K562 (cell line): ENCODE data around the gene ADSS1. TPM values are rescaled to one million over a fixed set of nuclear protein-coding genes. Genes with fewer than 3 reads are reported as not detected.

Source experiments
- ATAC-seq: fragments of 200-7000 bp; cut with Tn5 transposase; 3 replicates; pipeline ENCODE4 v1.9.1; 2020; ENCODE audit warnings: moderate library complexity
- BruUV-seq: library from RNA; stranded (reverse); fragments of 400-500 nt; replicated peaks from 2 replicates; lab custom pipeline; 2021; lab: Mats Ljungman, UMichigan
- CTCF ChIA-PET: fragments of 300-600 bp; formaldehyde crosslinking; extraction: SDS; loops from one replicate; lab custom pipeline; 2021; ENCODE audit warnings: low intra/inter-chr PET ratio; lab: Yijun Ruan, JAX
- POLR2A ChIA-PET: fragments of 300-600, 350-650 bp; sonication (Branson Sonifier 250); formaldehyde crosslinking; extraction: SDS; loops from one replicate; lab custom pipeline; 2021; ENCODE audit warnings: antibody characterized with exemption, inconsistent platforms; lab: Yijun Ruan, JAX
- DNase-seq, 4 experiments: peaks; one replicate each; pipeline versions ENCODE4 v3.0.0 to v3.0.0-alpha.2; 2011 to 2018; ENCODE audit warnings: low spot score in 3 of 4, mixed read lengths in 3 of 4; ENCODE audit errors: extremely low read depth in 1 of 4
- FAIRE-seq: peaks from 2 replicates; lab custom pipeline; 2011; peaks lifted over from hg19 to GRCh38; lab: Jason Lieb, UNC
- H2AFZ ChIP-seq: 2 replicates; pipeline ENCODE4 v1.6.0; 2011; ENCODE audit warnings: low read depth, low read length, control low read depth, inconsistent platforms
- H3K27ac ChIP-seq: fragments of 200-600 bp; 3 replicates; pipeline ENCODE4 v1.8.0; 2011; ENCODE audit warnings: low read depth, mild to moderate bottlenecking, control low read depth, inconsistent platforms, low read length, moderate library complexity, mixed read lengths; ENCODE audit errors: extremely low read depth
- H3K27me3 ChIP-seq, 2 experiments: fragments of 300-600 bp in 1 of 2; 2 replicates in 1 of 2; 3 replicates in 1 of 2; pipeline versions ENCODE4 v1.6.0 to v1.8.0; 2011; ENCODE audit warnings: inconsistent platforms in 2 of 2, low read length in 2 of 2, mild to moderate bottlenecking in 1 of 2, mixed read lengths in 1 of 2, moderate library complexity in 1 of 2; ENCODE audit not compliant: control insufficient read depth in 2 of 2, insufficient read depth in 2 of 2
- H3K36me3 ChIP-seq: fragments of 300-600 bp; 3 replicates; pipeline ENCODE4 v1.8.0; 2011; ENCODE audit warnings: mild to moderate bottlenecking, low read length, inconsistent platforms; ENCODE audit not compliant: control insufficient read depth, insufficient read depth
- H3K4me1 ChIP-seq, 2 experiments: fragments of 200-600 bp in 1 of 2; replicated peaks in 1 of 2; 2 replicates in 1 of 2; 3 replicates in 1 of 2; pipeline versions ENCODE4 v1.5.1 to v1.8.0; 2011; ENCODE audit warnings: inconsistent platforms in 2 of 2, low read length in 2 of 2, mild to moderate bottlenecking in 1 of 2, mixed read lengths in 1 of 2, moderate library complexity in 1 of 2; ENCODE audit not compliant: control insufficient read depth in 2 of 2, insufficient read depth in 2 of 2
- H3K4me2 ChIP-seq: 2 replicates; pipeline ENCODE4 v1.6.1; 2011; ENCODE audit warnings: low read length, control low read depth, inconsistent platforms, mixed read lengths; ENCODE audit not compliant: insufficient read depth
- H3K4me3 ChIP-seq: fragments of 200-600 bp; sonication (generic), shearing (Covaris generic); 2 replicates; pipeline ENCODE4 v1.5.1; 2016; ENCODE audit warnings: control low read depth, inconsistent platforms
- H3K79me2 ChIP-seq: fragments of 200-600 bp; 3 replicates; pipeline ENCODE4 v1.8.0; 2011; ENCODE audit warnings: low read length, inconsistent platforms; ENCODE audit not compliant: control insufficient read depth, insufficient read depth
- H3K9ac ChIP-seq, 2 experiments: 2 replicates each; pipeline versions ENCODE4 v1.6.0 to v1.6.1; 2011; ENCODE audit warnings: low read depth in 2 of 2, low read length in 2 of 2, control low read depth in 1 of 2, inconsistent platforms in 1 of 2, mild to moderate bottlenecking in 1 of 2, mixed read lengths in 1 of 2; ENCODE audit not compliant: insufficient read depth in 1 of 2
- H3K9me1 ChIP-seq: one replicate; pipeline ENCODE4 v1.6.0; 2011; ENCODE audit warnings: inconsistent platforms, mild to moderate bottlenecking, low read length, moderate library complexity; ENCODE audit not compliant: control insufficient read depth, insufficient read depth
- H3K9me3 ChIP-seq: replicated peaks from 2 replicates; pipeline ENCODE4 v1.5.1; 2011; ENCODE audit warnings: low read depth, low read length, inconsistent platforms; ENCODE audit not compliant: control insufficient read depth, insufficient read depth
- H4K20me1 ChIP-seq: replicated peaks from 2 replicates; pipeline ENCODE4 v1.6.1; 2011; ENCODE audit warnings: low read length, inconsistent platforms, mixed read lengths; ENCODE audit not compliant: control insufficient read depth, insufficient read depth
- ADNP ChIP-seq: fragments of 200-800 bp; sonication (Bioruptor generic); IDR thresholded peaks from 2 replicates; pipeline ENCODE4 v1.6.1; 2016; ENCODE audit warnings: missing genetic modification characterization, missing compliant biosample characterization
- HCFC1 ChIP-seq: IDR thresholded peaks from 2 replicates; pipeline ENCODE4 v1.6.1; 2012; ENCODE audit warnings: low read depth, low read length, improper control_type of control experiment
- NELFE ChIP-seq: IDR thresholded peaks from 2 replicates; pipeline ENCODE4 v1.6.1; 2011; ENCODE audit warnings: mild to moderate bottlenecking; ENCODE audit not compliant: insufficient read depth, insufficient read length
- POLR2G ChIP-seq: fragments of 200-400 bp; formaldehyde crosslinking; IDR thresholded peaks from 2 replicates; pipeline ENCODE4 v1.6.1; 2017; ENCODE audit warnings: low read depth, mild to moderate bottlenecking, antibody characterized with exemption, low read length, moderate library complexity
- WGBS: fragments of 100-300 bp; shearing (Covaris generic); methylation state at CpG from one replicate; pipeline ENCODE4 v1.1.6; 2016; ENCODE audit warnings: low coverage, mixed read lengths; ENCODE audit not compliant: insufficient coverage; ENCODE audit errors: missing lambda C conversion rate; 5-methylcytosine and 5-hydroxymethylcytosine counted together
- in situ Hi-C: fragments of 300-500 bp; cut with MboI; formaldehyde crosslinking; loops from 4 replicates; pipeline ENCODE4 v1.15.0; 2018; ENCODE audit warnings: inconsistent platforms, mixed read lengths
- intact Hi-C: fragments of 100-400 bp; cut with micrococcal nuclease; formaldehyde crosslinking; loops from 2 replicates; pipeline ENCODE4 v1.14.2; 2022
- polyA plus RNA-seq, 8 experiments: library from polyadenylated mRNA; depleted of rRNA in 4 of 8; stranded (reverse) in 5 of 8; unstranded in 3 of 8; fragments of >200 nt; fragmentation: Nextera tagmentation in 2 of 8; fragmentation: Illumina TruSeq in 1 of 8; extraction: Ambion mirVana in 2 of 8; extraction: Trizol in 1 of 8; gene quantifications; 2 replicates each; pipeline versions ENCODE4 v1.2.1 to v1.2.3, GENCODE V29; 2011 to 2014; ENCODE audit warnings: inconsistent platforms in 1 of 8, missing spikeins in 1 of 8
- total RNA-seq, 7 experiments: library from RNA; depleted of rRNA in 6 of 7; stranded (reverse); fragments of >200 nt in 6 of 7; fragmentation: Illumina TruSeq in 2 of 7; extraction: Trizol in 2 of 7; gene quantifications; 2 replicates each; pipeline versions ENCODE4 v1.2.1 to v1.2.3, GENCODE V29; 2011 to 2021; ENCODE audit warnings: low replicate concordance in 1 of 7
- TF ChIP-seq, protein P1 (sequence below): fragments of 250-450 bp; sonication (Bioruptor Pico); IDR thresholded peaks from 2 replicates; pipeline ENCODE4 v1.5.0; 2021
- TF ChIP-seq, protein P2 (sequence below): fragments of 450-650 bp; IDR thresholded peaks from 2 replicates; pipeline ENCODE4 v1.6.1; 2017; ENCODE audit warnings: mild to moderate bottlenecking, moderate library complexity

Gene ADSS1
- total and polyA plus RNA-seq, 9 of the 15 experiments (the other 6 are each of a cell fraction or from before 2014, with no cell fraction given) = 0.53 to 5.9 (median 3.9) TPM

DNA sequence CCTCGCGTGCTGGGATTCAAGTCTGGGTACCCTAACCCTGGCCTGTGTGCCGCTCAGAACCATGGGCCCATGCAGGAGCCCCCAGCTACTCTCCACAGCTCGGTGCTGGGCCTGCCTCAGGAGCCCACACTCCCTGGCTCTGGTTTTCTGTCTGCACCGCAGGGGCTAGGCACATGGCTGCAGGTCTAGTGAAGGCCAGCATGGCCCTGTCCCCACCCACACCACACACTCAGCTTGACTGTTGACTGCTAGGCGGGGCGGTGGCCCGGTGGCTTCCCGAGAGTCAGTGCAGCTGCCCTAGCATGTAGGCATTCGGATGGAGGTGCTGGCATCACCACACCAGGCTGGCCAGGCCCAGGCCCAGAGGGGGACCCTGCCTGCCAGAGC, 26.7 kb upstream of the ADSS1 start:
- in situ Hi-C loops = no loop called here

More for the DNA sequence above, 26.7 kb upstream of the ADSS1 start:
- H3K27me3 ChIP-seq = no peaks in the 10 kb centered on the region
- FAIRE-seq = no peak
- DNase-seq = no peak
- no peak overlapping the region for H3K4me3 ChIP-seq
- H3K4me1 ChIP-seq = peaks cover 15 to 98% of the 10 kb centered on the region in 2 experiments; a peak in 4 of 5 replicates
- no peaks in the 10 kb centered on the region for H4K20me1 ChIP-seq
- BruUV-seq = no TSS peak
- peaks cover 3% of the 10 kb centered on the region for H3K9me1 ChIP-seq
- CTCF ChIA-PET = interaction anchor here (0.5 kb wide), 1 partner anchor 61 kb away, joined by 4 read pairs; no protein-coding TSS in a partner anchor
- no peak overlapping the region for H3K4me2 ChIP-seq
- H3K9me3 ChIP-seq = no peaks in the 10 kb centered on the region
- H3K79me2 ChIP-seq = peaks cover 5% of the 10 kb centered on the region; the same call in 2 of the 3 replicates
- intact Hi-C loops = no loop called here
- H2AFZ ChIP-seq = no peak overlapping the region
- TF ChIP-seq NELFE (no peak), HCFC1 (no peak), ADNP (no peak), POLR2G (peak; percentile 0; the same call in 1 of the 2 replicates)
- TF ChIP-seq, protein P1, sequence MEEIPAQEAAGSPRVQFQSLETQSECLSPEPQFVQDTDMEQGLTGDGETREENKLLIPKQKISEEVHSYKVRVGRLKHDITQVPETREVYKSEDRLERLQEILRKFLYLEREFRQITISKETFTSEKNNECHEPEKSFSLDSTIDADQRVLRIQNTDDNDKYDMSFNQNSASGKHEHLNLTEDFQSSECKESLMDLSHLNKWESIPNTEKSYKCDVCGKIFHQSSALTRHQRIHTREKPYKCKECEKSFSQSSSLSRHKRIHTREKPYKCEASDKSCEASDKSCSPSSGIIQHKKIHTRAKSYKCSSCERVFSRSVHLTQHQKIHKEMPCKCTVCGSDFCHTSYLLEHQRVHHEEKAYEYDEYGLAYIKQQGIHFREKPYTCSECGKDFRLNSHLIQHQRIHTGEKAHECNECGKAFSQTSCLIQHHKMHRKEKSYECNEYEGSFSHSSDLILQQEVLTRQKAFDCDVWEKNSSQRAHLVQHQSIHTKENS (CRISPR knock-in tag) = no peak
- TF ChIP-seq, protein P2, sequence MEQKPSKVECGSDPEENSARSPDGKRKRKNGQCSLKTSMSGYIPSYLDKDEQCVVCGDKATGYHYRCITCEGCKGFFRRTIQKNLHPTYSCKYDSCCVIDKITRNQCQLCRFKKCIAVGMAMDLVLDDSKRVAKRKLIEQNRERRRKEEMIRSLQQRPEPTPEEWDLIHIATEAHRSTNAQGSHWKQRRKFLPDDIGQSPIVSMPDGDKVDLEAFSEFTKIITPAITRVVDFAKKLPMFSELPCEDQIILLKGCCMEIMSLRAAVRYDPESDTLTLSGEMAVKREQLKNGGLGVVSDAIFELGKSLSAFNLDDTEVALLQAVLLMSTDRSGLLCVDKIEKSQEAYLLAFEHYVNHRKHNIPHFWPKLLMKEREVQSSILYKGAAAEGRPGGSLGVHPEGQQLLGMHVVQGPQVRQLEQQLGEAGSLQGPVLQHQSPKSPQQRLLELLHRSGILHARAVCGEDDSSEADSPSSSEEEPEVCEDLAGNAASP = no peak
- peak overlapping the region in 1 of 2 experiments; percentile 45; a peak in 2 of 4 replicates for H3K9ac ChIP-seq
- peaks cover 35% of the 10 kb centered on the region for H3K36me3 ChIP-seq
- POLR2A ChIA-PET = no interaction called here
- H3K27ac ChIP-seq = no peak overlapping the region
- no peak for ATAC-seq
- 82% methylated on average over 10 of the region's 10 CpGs for WGBS
